ENCODE results near the gene ITGA11. TPM values are rescaled to one million over a fixed set of nuclear protein-coding genes. Genes with fewer than 3 reads are reported as not detected.
A peak's percentile ranks its signal among the peaks of the same experiment; 100 is the strongest.

ITGA11 gene
- total and polyA plus RNA-seq, 8 donors = 0.19 to 4.1 (median 0.66) TPM

- peak in 2 of 6 donors; percentile 31 to 44 for DNase-seq
- peak; percentile 53 to 85 (median 80) for ATAC-seq
- WGBS, 2 donors = 14 to 18% methylated on average over 11 of the region's 11 CpGs
- FAIRE-seq = no peak
- peaks cover 0 to 6% (median 4%) of the 10 kb centered on the region in 3 donors for H3K4me1 ChIP-seq
- H3K4me3 ChIP-seq = no peak overlapping the region
- no peaks in the 10 kb centered on the region for H3K27me3 ChIP-seq
- H3K9me3 ChIP-seq = no peaks in the 10 kb centered on the region
- no peak for TF ChIP-seq CTCF (IDR thresholded peaks at IDR 0.05)
- peak overlapping the region in 3 of 4 donors; percentile 8 to 72 (median 41) for H3K27ac ChIP-seq
- H3K36me3 ChIP-seq = no peaks in the 10 kb centered on the region
- intact Hi-C loops (cut with DNase I) = no loop called here
Observed at GRCh38 chr15:68271854-68272471, 160.0 kb downstream of the ITGA11 start.

- Histone ChIP-seq H3K27ac (no peak overlapping the region), H3K36me3 (no peaks in the 10 kb centered on the region), H3K9me3 (no peaks in the 10 kb centered on the region), H3K27me3 (no peaks in the 10 kb centered on the region), H3K4me3 (no peak overlapping the region), H3K4me1 (peaks cover 0 to 6% (median 0%) of the 10 kb centered on the region in 3 donors)
- TF ChIP-seq CTCF (IDR thresholded peaks at IDR 0.05) = no peak
- DNase-seq = no peak
- no peak for FAIRE-seq
- 13 to 14% methylated on average over 3 of the region's 3 CpGs for WGBS, 2 donors
- no peak for ATAC-seq
- intact Hi-C loops (cut with DNase I) = no loop called here
Observed at GRCh38 chr15:68268405-68268804, 163.6 kb downstream of the ITGA11 start.

DNA sequence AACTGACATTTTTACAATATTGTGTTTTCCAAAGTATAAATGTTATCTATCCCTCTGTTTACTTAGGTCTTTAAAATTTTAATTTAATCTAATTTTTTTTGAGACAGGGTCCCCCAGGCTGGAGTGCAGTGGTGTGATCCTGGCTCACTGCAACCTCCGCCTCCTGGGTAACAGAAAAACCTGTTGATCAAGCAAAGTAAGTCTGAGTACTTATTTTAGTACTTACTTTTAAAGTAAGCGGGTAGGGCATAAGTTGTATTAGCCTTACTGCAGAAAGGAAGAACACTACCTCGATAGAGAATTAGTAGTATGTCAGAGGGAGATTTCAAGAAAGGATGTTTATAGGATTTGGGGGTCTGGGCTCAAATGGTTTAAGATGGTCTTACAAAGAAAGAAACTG, 166.3 kb downstream of the ITGA11 start:
- DNase-seq (no peak), ATAC-seq (no peak), FAIRE-seq (no peak)
- no peaks in the 10 kb centered on the region for H3K9me3 ChIP-seq
- H3K4me1 ChIP-seq = no peaks in the 10 kb centered on the region
- H3K27ac ChIP-seq = no peak overlapping the region
- TF ChIP-seq CTCF (IDR thresholded peaks at IDR 0.05) = no peak
- intact Hi-C loops (cut with DNase I) = no loop called here
- no peaks in the 10 kb centered on the region for H3K27me3 ChIP-seq
- no peak overlapping the region for H3K4me3 ChIP-seq
- 67 to 73% methylated on average over 3 of the region's 3 CpGs for WGBS, 2 donors
- H3K36me3 ChIP-seq = no peaks in the 10 kb centered on the region

- Histone ChIP-seq H3K27me3 (no peaks in the 10 kb centered on the region), H3K27ac (no peak overlapping the region), H3K9me3 (no peaks in the 10 kb centered on the region), H3K36me3 (no peaks in the 10 kb centered on the region), H3K4me1 (no peaks in the 10 kb centered on the region), H3K4me3 (no peak overlapping the region)
- no peak for TF ChIP-seq CTCF (IDR thresholded peaks at IDR 0.05)
- FAIRE-seq (no peak), ATAC-seq (no peak), DNase-seq (no peak)
- 57 to 62% methylated on average over 4 of the region's 4 CpGs for WGBS, 2 donors
- intact Hi-C loops (cut with DNase I) = no loop called here
Observed at GRCh38 chr15:68265081-68265480, 166.9 kb downstream of the ITGA11 start.

- ATAC-seq (no peak), DNase-seq (no peak), FAIRE-seq (no peak)
- Histone ChIP-seq H3K36me3 (no peaks in the 10 kb centered on the region), H3K4me1 (no peaks in the 10 kb centered on the region), H3K4me3 (no peak overlapping the region), H3K27ac (no peak overlapping the region), H3K9me3 (no peaks in the 10 kb centered on the region), H3K27me3 (no peaks in the 10 kb centered on the region)
- no peak for TF ChIP-seq CTCF (IDR thresholded peaks at IDR 0.05)
- intact Hi-C loops (cut with DNase I) = no loop called here
- WGBS, 2 donors = 42 to 68% methylated on average over 2 of the region's 2 CpGs
Observed at GRCh38 chr15:68264282-68264681, 167.7 kb downstream of the ITGA11 start.
